NCI-H748 (cell line): Measurements from ENCODE around the gene RNF182.
"Not testable (repeated sequence)": the region's sequence is repeated elsewhere in the genome, so short reads cannot be mapped to it uniquely, and the experiment has no call there.

ENCODE experiments used
- DNase-seq: peaks from one replicate; lab custom pipeline; 2025; ENCODE audit not compliant: unreplicated experiment; lab: John Stamatoyannopoulos, UW

RNF182 gene

GRCh38 chr6:13916230-13916944, 8.4 kb upstream of the RNF182 start:
- DNase-seq, result peak; percentile 37

GRCh38 chr6:13917141-13917540, 7.6 kb upstream of the RNF182 start:
- DNase-seq, result no peak

GRCh38 chr6:13918686-13919250, 6.0 kb upstream of the RNF182 start:
- peak; percentile 33 for DNase-seq

- DNase-seq, result no peak
Observed at GRCh38 chr6:13919861-13920260, 4.9 kb upstream of the RNF182 start.

- peak; percentile 81 for DNase-seq
Observed at GRCh38 chr6:13920552-13920951, 4.2 kb upstream of the RNF182 start.

- peak; percentile 48 for DNase-seq
Observed at GRCh38 chr6:13922750-13923149, 2.0 kb upstream of the RNF182 start.

GRCh38 chr6:13923527-13924145, 1.1 kb upstream of the RNF182 start:
- no peak for DNase-seq

- peak; percentile 99 for DNase-seq
Observed at GRCh38 chr6:13924146-13924948, 405 bp upstream of the RNF182 start.

- DNase-seq, result no peak
Observed at GRCh38 chr6:13926378-13926777, 1.6 kb downstream of the RNF182 start.

GRCh38 chr6:13927203-13927602, 2.5 kb downstream of the RNF182 start:
- peak; percentile 72 for DNase-seq

GRCh38 chr6:13929196-13929595, 4.4 kb downstream of the RNF182 start:
- no peak for DNase-seq

GRCh38 chr6:13931797-13932402, 7.1 kb downstream of the RNF182 start:
- no peak for DNase-seq

GRCh38 chr6:13932785-13933184, 8.0 kb downstream of the RNF182 start:
- DNase-seq, result no peak

GRCh38 chr6:13934721-13935120, 10.0 kb downstream of the RNF182 start:
- DNase-seq, result no peak

GRCh38 chr6:13935190-13935880, 10.6 kb downstream of the RNF182 start:
- no peak for DNase-seq

GRCh38 chr6:13935881-13936261, 11.1 kb downstream of the RNF182 start:
- DNase-seq, result not testable (repeated sequence)

GRCh38 chr6:13941902-13942301, 17.1 kb downstream of the RNF182 start:
- DNase-seq, result no peak

GRCh38 chr6:13943943-13944342, 19.2 kb downstream of the RNF182 start:
- no peak for DNase-seq

GRCh38 chr6:13946506-13946905, 21.8 kb downstream of the RNF182 start:
- no peak for DNase-seq

GRCh38 chr6:13947611-13948178, 22.9 kb downstream of the RNF182 start:
- no peak for DNase-seq
